ENCODE data around the gene IDH3G.

- no peak for TF ChIP-seq YY1 (IDR thresholded peaks at IDR 0.05; ENCODE audit: low read depth)
- no peak for TF ChIP-seq REST (IDR thresholded peaks at IDR 0.05; ENCODE audit: low read depth)
- TF ChIP-seq TEAD4 (IDR thresholded peaks at IDR 0.05) = no peak
- no peak for TF ChIP-seq CREB1 (IDR thresholded peaks at IDR 0.05; ENCODE audit: low read depth)
- no peak for TF ChIP-seq EGR1 (IDR thresholded peaks at IDR 0.05)
- TF ChIP-seq CEBPB (IDR thresholded peaks at IDR 0.05) = no peak
Observed at GRCh38 chrX:153781428-153782047, 12.6 kb downstream of the IDH3G start.

All from Ishikawa (cell line).